Body of pancreas (tissue), 4 donors: ENCODE results near the gene FBLN2. TPM values are rescaled to one million over a fixed set of nuclear protein-coding genes. Genes with fewer than 3 reads are reported as not detected.

Experiments
- ATAC-seq: fragments of 150-250 bp; one replicate; pipeline ENCODE4 v1.9.1; 2016
- DNase-seq, 4 donors: peaks; one replicate each; pipeline ENCODE4 v3.0.0-alpha.2; 2019
- H3K27ac ChIP-seq, 4 donors: fragments of 200-600 bp; sonication (generic); 1 replicate in 3 of 4; 2 replicates in 1 of 4; pipeline versions ENCODE4 v1.5.1 to v1.6.1; 2016 to 2019; ENCODE audit warnings: mild to moderate bottlenecking in 1 of 4, mixed read lengths in 1 of 4, moderate library complexity in 1 of 4
- H3K27me3 ChIP-seq, 2 donors: fragments of 200-600 bp; sonication (generic); one replicate each; pipeline ENCODE4 v1.6.0; 2016; ENCODE audit warnings: mild to moderate bottlenecking in 1 of 2
- H3K36me3 ChIP-seq, 2 donors: fragments of 200-600 bp; sonication (generic); replicated peaks in 1 of 2; 2 replicates each; pipeline ENCODE4 v1.5.1; 2016; ENCODE audit warnings: low read depth in 2 of 2; ENCODE audit not compliant: insufficient read depth in 1 of 2
- H3K4me1 ChIP-seq: fragments of 200-600 bp; sonication (generic); one replicate; pipeline ENCODE4 v1.6.0; 2016
- H3K4me3 ChIP-seq, 2 donors: fragments of 200-600 bp; sonication (generic); 1 replicate in 1 of 2; 2 replicates in 1 of 2; pipeline ENCODE4 v1.5.1; 2016 to 2019
- H3K9me3 ChIP-seq, 3 donors: fragments of 200-600 bp; sonication (generic); 1 replicate in 2 of 3; 2 replicates in 1 of 3; pipeline ENCODE4 v1.5.1; 2016
- POLR2A ChIP-seq, 3 donors: fragments of 450-650 bp; IDR thresholded peaks; one replicate each; pipeline ENCODE4 v1.6.1; 2016; ENCODE audit warnings: antibody characterized with exemption in 3 of 3, mild to moderate bottlenecking in 2 of 3
- WGBS, 2 donors: methylation state at CpG; one replicate each; pipeline ENCODE4 v1.1.5; 2017; 5-methylcytosine and 5-hydroxymethylcytosine counted together
- intact Hi-C: fragments of 100-400 bp; cut with DNase I; formaldehyde crosslinking; loops from one replicate; pipeline ENCODE4 v1.15.1; 2023
- total RNA-seq, 2 donors: library from RNA; depleted of rRNA; stranded (reverse); fragments of >200 nt; gene quantifications; one replicate each; pipeline ENCODE4 v1.1.0, GENCODE V29; 2016
- TF ChIP-seq, protein P1 (sequence below), 7 experiments: fragments of 450-650 bp in 4 of 7; fragments of 200-600 bp in 3 of 7; sonication (generic) in 3 of 7; IDR thresholded peaks; one replicate each; pipeline ENCODE4 v1.5.1; 2016 to 2019; ENCODE audit warnings: antibody characterized with exemption in 7 of 7

FBLN2 gene
- total RNA-seq, 2 donors from 2014 or later, result 18.9 to 54.7 TPM

DNA sequence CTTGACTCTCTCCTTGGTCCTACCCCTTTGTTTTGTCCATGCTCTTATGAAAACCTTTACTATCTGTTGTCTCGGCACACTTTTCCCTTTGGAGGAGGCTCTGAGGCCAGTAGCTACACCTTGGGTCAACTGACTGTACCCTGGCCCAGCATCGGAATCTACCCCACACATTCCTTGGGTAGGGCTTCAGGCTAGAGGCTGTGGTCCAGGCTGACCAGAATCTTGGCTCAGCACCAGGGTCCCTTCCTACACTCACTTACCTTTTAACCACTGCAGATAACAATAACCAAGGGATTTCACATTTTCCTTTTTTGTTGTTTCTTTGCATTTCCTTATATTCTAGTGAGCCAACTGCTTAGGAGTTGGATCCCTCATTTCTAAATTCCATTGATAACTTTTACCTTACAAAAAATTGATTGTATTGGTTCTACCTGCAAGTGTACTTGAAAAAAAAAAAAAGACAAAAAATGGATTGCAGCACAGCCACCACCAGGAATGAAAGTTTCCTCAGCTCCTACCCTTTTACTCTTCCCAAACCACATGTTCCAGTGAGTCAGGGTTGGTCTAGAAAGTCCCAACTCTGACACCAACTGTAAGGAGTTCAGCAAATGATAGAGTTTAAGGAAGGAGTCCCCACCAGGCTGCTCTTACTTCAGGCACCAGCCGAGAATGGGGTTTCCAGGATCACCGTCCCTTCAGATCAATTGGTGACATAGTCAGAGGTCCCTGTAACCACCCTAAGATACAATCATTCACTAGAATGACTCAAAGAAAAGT is 95.6 kb downstream of the FBLN2 start:
- no peak overlapping the region for H3K4me3 ChIP-seq
- 90 to 94% methylated on average over 4 of the region's 4 CpGs for WGBS, 2 donors
- DNase-seq (no peak), ATAC-seq (no peak)
- H3K27ac ChIP-seq, result no peak overlapping the region
- TF ChIP-seq, protein P1, sequence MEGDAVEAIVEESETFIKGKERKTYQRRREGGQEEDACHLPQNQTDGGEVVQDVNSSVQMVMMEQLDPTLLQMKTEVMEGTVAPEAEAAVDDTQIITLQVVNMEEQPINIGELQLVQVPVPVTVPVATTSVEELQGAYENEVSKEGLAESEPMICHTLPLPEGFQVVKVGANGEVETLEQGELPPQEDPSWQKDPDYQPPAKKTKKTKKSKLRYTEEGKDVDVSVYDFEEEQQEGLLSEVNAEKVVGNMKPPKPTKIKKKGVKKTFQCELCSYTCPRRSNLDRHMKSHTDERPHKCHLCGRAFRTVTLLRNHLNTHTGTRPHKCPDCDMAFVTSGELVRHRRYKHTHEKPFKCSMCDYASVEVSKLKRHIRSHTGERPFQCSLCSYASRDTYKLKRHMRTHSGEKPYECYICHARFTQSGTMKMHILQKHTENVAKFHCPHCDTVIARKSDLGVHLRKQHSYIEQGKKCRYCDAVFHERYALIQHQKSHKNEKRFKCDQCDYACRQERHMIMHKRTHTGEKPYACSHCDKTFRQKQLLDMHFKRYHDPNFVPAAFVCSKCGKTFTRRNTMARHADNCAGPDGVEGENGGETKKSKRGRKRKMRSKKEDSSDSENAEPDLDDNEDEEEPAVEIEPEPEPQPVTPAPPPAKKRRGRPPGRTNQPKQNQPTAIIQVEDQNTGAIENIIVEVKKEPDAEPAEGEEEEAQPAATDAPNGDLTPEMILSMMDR (IDR thresholded peaks at IDR 0.05), result no peak
- no peak for TF ChIP-seq POLR2A (IDR thresholded peaks at IDR 0.05)
- peaks cover 0 to 7% of the 10 kb centered on the region in 2 donors for H3K27me3 ChIP-seq
- intact Hi-C loops, result loop anchor here (5.0 kb wide), 1 partner anchor 552 kb away; no protein-coding TSS in a partner anchor
- no peaks in the 10 kb centered on the region for H3K9me3 ChIP-seq
- no peaks in the 10 kb centered on the region for H3K36me3 ChIP-seq
- peaks cover 6% of the 10 kb centered on the region for H3K4me1 ChIP-seq

DNA sequence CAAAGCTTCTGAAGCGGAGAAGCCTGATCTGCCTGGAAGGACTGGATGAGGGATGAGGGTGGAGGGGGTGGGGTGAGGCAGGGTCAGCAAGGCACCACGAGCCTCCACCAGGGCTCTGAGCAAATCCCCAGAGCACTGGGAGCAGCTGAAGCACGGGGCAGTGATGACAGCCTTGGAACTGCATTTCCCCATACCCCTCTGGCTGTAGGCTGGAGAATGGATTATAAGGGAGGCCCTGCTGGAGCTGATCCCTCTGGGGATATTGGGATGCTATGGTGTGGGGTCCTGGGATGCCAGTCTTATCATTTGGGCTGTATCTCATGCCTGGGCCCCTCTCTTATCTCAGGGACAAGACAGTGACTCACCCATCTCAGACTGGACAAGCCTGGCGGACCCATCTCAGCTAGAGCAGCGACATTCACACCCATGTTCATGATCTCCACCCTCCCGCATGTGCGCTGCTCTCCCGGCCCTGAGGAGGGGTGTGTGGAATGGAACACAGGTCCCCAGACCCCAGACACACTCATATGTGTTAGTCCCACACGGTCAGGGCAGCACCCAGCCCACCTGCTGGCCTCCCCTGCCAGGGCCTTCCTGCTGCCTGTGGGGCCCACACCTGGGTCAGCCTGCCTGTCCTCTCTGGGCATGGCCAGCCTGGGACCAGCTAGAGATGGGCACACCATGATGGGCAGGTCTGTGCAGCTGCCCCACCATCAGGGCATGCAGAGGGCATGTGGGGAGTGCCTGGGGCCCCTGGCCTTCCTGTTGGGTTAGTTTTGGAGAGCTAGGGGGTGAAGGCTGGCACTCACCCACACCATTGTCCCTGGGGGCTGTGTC is 97.1 kb downstream of the FBLN2 start:
- Histone ChIP-seq H3K27ac (no peak overlapping the region), H3K9me3 (no peaks in the 10 kb centered on the region), H3K4me3 (no peak overlapping the region), H3K36me3 (no peaks in the 10 kb centered on the region), H3K27me3 (peaks cover 0 to 7% of the 10 kb centered on the region in 2 donors), H3K4me1 (peaks cover 12% of the 10 kb centered on the region)
- TF ChIP-seq, protein P1 (IDR thresholded peaks at IDR 0.05), result no peak
- TF ChIP-seq POLR2A (IDR thresholded peaks at IDR 0.05), result no peak
- DNase-seq (no peak), ATAC-seq (no peak)
- 69 to 84% methylated on average over 9 of the region's 9 CpGs for WGBS, 2 donors
- intact Hi-C loops, result loop anchor here (5.0 kb wide), 1 partner anchor 554 kb away; no protein-coding TSS in a partner anchor

DNA sequence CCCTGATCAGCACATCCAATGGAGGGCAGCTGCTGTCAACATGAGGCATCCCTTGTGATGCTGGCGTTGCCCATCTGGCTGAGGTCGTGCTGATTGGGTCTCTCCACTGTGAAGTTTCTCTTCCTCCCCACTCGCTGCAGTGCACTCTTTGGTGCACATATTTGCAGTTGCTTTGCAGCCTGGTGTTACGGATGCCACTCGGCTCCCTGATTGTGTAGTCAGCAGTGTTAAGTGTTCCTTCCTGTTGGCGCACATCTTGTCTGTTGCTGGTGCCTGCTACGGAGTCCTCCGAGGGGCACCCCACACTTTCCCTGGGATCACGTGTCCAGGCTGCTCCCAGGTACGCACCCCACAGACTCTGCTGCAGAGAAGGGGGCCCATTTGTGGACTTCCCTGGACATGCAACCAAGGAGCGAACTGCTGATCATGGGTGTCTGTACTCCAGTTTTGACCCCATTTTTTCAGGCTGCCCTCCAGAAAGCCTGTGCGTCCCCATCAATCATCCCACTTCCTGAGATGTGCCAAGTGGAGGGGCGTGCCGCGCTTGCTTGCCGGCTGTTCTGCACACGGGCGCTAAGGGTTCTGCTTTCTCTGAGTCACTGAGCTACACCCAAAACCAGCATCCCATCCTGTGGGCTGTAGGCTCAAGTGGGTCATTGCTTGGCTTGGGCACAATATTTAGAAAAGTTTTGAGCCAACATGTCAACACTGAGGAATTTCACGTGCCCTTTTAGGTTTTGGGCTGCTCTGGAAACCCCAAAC is 98.6 kb downstream of the FBLN2 start:
- intact Hi-C loops, result loop anchor here (5.0 kb wide), 1 partner anchor 555 kb away; no protein-coding TSS in a partner anchor
- ATAC-seq (no peak), DNase-seq (no peak)
- Histone ChIP-seq H3K4me1 (peaks cover 12% of the 10 kb centered on the region), H3K27ac (no peak overlapping the region), H3K36me3 (no peaks in the 10 kb centered on the region), H3K4me3 (no peak overlapping the region), H3K9me3 (no peaks in the 10 kb centered on the region), H3K27me3 (peaks cover 0 to 7% of the 10 kb centered on the region in 2 donors)
- TF ChIP-seq, protein P1 (IDR thresholded peaks at IDR 0.05), result no peak
- TF ChIP-seq POLR2A (IDR thresholded peaks at IDR 0.05), result no peak
- 28 to 42% methylated on average over 17 to 19 of the region's 19 CpGs for WGBS, 2 donors

DNA sequence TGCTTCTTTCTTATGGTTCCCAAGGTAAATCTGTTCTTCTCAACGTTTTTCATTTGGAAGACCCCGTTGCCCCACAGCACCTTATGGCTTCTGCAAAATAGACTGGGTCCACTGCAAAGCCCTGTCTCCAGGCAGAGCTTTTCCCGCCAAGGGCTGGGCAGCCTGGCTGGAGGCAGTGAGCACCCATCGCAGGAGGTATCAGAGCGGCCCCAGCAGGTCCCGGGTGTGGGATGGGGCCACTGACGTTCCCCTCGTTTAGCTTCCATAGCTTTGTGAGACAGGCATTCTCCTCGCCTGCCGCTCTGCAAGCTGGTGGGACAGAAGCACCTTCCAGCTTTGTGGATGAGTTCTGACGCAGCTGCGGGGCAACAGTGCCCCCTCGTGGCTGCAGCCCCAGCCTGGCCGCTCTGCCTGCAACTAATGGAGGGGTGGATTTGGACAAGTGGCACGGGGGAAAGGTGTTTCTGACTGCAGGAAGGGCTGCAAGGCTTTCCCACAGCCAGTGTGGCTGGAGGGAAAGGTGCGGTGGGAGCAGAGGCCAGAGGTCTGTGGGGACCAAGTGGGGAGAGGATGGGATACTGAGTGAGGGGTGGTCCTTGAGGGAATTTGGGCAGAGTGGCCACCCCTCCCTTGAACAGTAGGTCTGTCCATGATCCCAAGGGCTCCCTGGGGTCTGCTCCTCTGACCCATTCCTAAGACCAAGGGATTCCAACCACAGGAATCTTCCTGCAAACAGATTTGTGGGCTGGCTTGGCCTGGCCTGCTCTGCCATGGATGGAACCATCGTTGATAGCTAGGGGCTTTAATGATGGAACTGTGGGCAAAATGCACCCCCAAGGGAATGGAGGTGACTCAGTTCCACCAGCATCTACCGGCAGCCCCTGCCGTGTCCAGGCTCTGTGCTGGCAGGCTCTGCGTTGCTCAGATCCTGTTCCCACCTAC is 99.4 kb downstream of the FBLN2 start:
- Histone ChIP-seq H3K4me1 (peaks cover 12% of the 10 kb centered on the region), H3K36me3 (no peaks in the 10 kb centered on the region), H3K9me3 (no peaks in the 10 kb centered on the region), H3K27ac (no peak overlapping the region), H3K4me3 (no peak overlapping the region), H3K27me3 (peaks cover 0 to 7% of the 10 kb centered on the region in 2 donors)
- intact Hi-C loops, result loop anchor here (5.0 kb wide), 1 partner anchor 556 kb away; no protein-coding TSS in a partner anchor
- no peak for TF ChIP-seq POLR2A (IDR thresholded peaks at IDR 0.05)
- TF ChIP-seq, protein P1 (IDR thresholded peaks at IDR 0.05), result peak; percentile 96 to 98 (median 97)
- DNase-seq (peak; percentile 78 to 88 (median 84)), ATAC-seq (peak; percentile 82)
- 11 to 15% methylated on average over 17 to 20 of the region's 20 CpGs for WGBS, 2 donors
